T-cell (primary cell): ENCODE data around the gene ALAD. TPM values are rescaled to one million over a fixed set of nuclear protein-coding genes. Genes with fewer than 3 reads are reported as not detected.
"Not testable (repeated sequence)": the region's sequence is repeated elsewhere in the genome, so short reads cannot be mapped to it uniquely, and the experiment has no call there.

Source experiments
- ATAC-seq, 4 experiments: fragments of 200-7000 bp in 3 of 4; fragments of 150-1000 bp in 1 of 4; cut with Tn5 transposase; replicated peaks in 1 of 4; 1 replicate in 3 of 4; 2 replicates in 1 of 4; pipeline ENCODE4 v1.10.0; 2021; ENCODE audit warnings: moderate library complexity in 3 of 4, mild to moderate bottlenecking in 2 of 4, moderate number of reproducible peaks in 1 of 4
- CTCF ChIA-PET, 2 donors: fragments of 300-600 bp; sonication (Branson Sonifier 250); formaldehyde crosslinking; loops; one replicate each; lab custom pipeline; 2022; ENCODE audit warnings: antibody characterized with exemption in 2 of 2; lab: Charles Lee
- POLR2A ChIA-PET, 2 donors: fragments of 300-600 bp; sonication (Branson Sonifier 250); formaldehyde crosslinking; loops; one replicate each; lab custom pipeline; 2022; ENCODE audit warnings: antibody characterized with exemption in 2 of 2; lab: Charles Lee
- DNase-seq, 35 experiments: peaks; one replicate each; pipeline versions ENCODE4 v3.0.0 to v3.0.0-alpha.2; 2013 to 2023
- H3K27ac ChIP-seq: one replicate; pipeline ENCODE4 v1.5.1; 2013; ENCODE audit warnings: low read length
- H3K27me3 ChIP-seq, 2 experiments: replicated peaks in 1 of 2; 1 replicate in 1 of 2; 2 replicates in 1 of 2; pipeline versions ENCODE4 v1.6.1 to v1.7.0; 2013; ENCODE audit warnings: low read length in 1 of 2, mixed read lengths in 1 of 2; ENCODE audit not compliant: control insufficient read depth in 2 of 2, insufficient read depth in 2 of 2; ENCODE audit errors: extremely low read depth in 1 of 2
- H3K36me3 ChIP-seq, 2 donors: 1 replicate in 1 of 2; 2 replicates in 1 of 2; pipeline versions ENCODE4 v1.6.1 to v1.7.0; 2013; ENCODE audit warnings: low read length in 1 of 2; ENCODE audit not compliant: control insufficient read depth in 2 of 2, insufficient read depth in 1 of 2; ENCODE audit errors: extremely low read depth in 1 of 2
- H3K4me1 ChIP-seq, 2 experiments: 1 replicate in 1 of 2; 2 replicates in 1 of 2; pipeline versions ENCODE4 v1.6.1 to v1.7.0; 2013; ENCODE audit warnings: low read length in 2 of 2, mixed read lengths in 1 of 2; ENCODE audit not compliant: insufficient read depth in 2 of 2, control insufficient read depth in 1 of 2; ENCODE audit errors: extremely low read depth in 1 of 2
- H3K4me3 ChIP-seq, 2 donors: 1 replicate in 1 of 2; 2 replicates in 1 of 2; pipeline versions ENCODE4 v1.5.1 to v1.7.0; 2013; ENCODE audit warnings: mild to moderate bottlenecking in 2 of 2, low read length in 1 of 2, moderate library complexity in 1 of 2; ENCODE audit not compliant: control insufficient read depth in 1 of 2; ENCODE audit errors: extremely low read depth in 1 of 2
- H3K9me3 ChIP-seq: 2 replicates; pipeline ENCODE4 v1.7.0; 2013
- H3K27ac Mint-ChIP-seq, 2 donors: one replicate each; pipeline ENCODE4 v1.8.0; 2020 to 2021; ENCODE audit warnings: mild to moderate bottlenecking in 2 of 2, mixed read lengths in 2 of 2
- H3K27me3 Mint-ChIP-seq, 2 donors: one replicate each; pipeline ENCODE4 v1.8.0; 2021 to 2022; ENCODE audit warnings: mixed read lengths in 2 of 2
- H3K36me3 Mint-ChIP-seq: one replicate; pipeline ENCODE4 v1.8.0; 2021; ENCODE audit warnings: mixed read lengths
- H3K4me1 Mint-ChIP-seq, 3 donors: one replicate each; pipeline ENCODE4 v1.8.0; 2020 to 2022; ENCODE audit warnings: mixed read lengths in 3 of 3, mild to moderate bottlenecking in 1 of 3
- H3K4me3 Mint-ChIP-seq, 3 donors: one replicate each; pipeline ENCODE4 v1.8.0; 2020 to 2022; ENCODE audit warnings: mild to moderate bottlenecking in 3 of 3, mixed read lengths in 3 of 3, moderate library complexity in 3 of 3
- H3K9me3 Mint-ChIP-seq, 3 donors: one replicate each; pipeline ENCODE4 v1.8.0; 2020 to 2022; ENCODE audit warnings: mixed read lengths in 3 of 3
- WGBS: methylation state at CpG from one replicate; pipeline ENCODE4 v1.1.5; 2013; ENCODE audit warnings: missing lambda C conversion rate; ENCODE audit not compliant: insufficient coverage; 5-methylcytosine and 5-hydroxymethylcytosine counted together
- total RNA-seq, 35 experiments: library from RNA in 6 of 35; stranded (reverse) in 6 of 35; fragments of 120-200 nt in 1 of 35; gene quantifications; one replicate each; pipeline versions ENCODE4 v1.2.1 to v1.2.4 and lab custom pipeline; 2013 to 2026

The ALAD gene
- total RNA-seq (10 to 100 TPM; 23.4 to 40.8 (median 35.2) TPM), total RNA-seq (lab: John Stamatoyannopoulos, UW) (2.8 to 40.8 (median 21.6) reads per million in 29 experiments)
- total RNA-seq (2013): 21.6 TPM

- Histone ChIP-seq H3K4me1 (peaks cover 7 to 25% of the 10 kb centered on the region in 2 experiments), H3K27me3 (no peaks in the 10 kb centered on the region), H3K36me3 (no peaks in the 10 kb centered on the region), H3K9me3 (no peaks in the 10 kb centered on the region), H3K4me3 (peak within 1 kb of the TSS; percentile 89 to 96), H3K27ac (peak within 1 kb of the TSS; percentile 28)
- Mint-ChIP-seq H3K27ac (peak within 1 kb of the TSS; percentile 66 to 87), H3K4me1 (peaks cover 23 to 36% (median 35%) of the 10 kb centered on the region in 3 donors), H3K36me3 (peaks cover 6% of the 10 kb centered on the region), H3K4me3 (peak within 1 kb of the TSS; percentile 90 to 92 (median 91)), H3K9me3 (no peaks in the 10 kb centered on the region), H3K27me3 (no peaks in the 10 kb centered on the region)
- under 1% methylated on average over 42 of the region's 50 CpGs for WGBS
- POLR2A ChIA-PET: interaction anchor here (0.6 to 1.4 kb wide), 4 partner anchors 8 to 134 kb away, joined by 4 to 9 read pairs (median 6); partner anchors contain the start of genes C9orf43 (in 2 of the 2) and POLE3 (in 2 of the 2)
- CTCF ChIA-PET: interaction anchor here (0.6 to 2.1 kb wide), 17 partner anchors 9 to 1770 kb away, joined by 3 to 31 read pairs (median 5); partner anchors contain the start of genes C9orf43 (in 1 of the 2), CDC26 (in 1 of the 2), DNAJC25 (in 1 of the 2) and FKBP15 (in 1 of the 2)
- DNase-seq: peak; percentile 97 to 100 (median 99)
- peak; percentile 98 to 100 (median 99) for ATAC-seq
Observed at GRCh38 chr9:113401027-113401792, at the start of gene ALAD. Gene ALAD (minus strand): TSS chr9:113401284. CDS start chr9:113393559, 7,725 bp downstream.

- no peaks in the 10 kb centered on the region for H3K9me3 ChIP-seq
- H3K27ac ChIP-seq: no peak overlapping the region
- no peak overlapping the region for H3K4me3 ChIP-seq
- ATAC-seq (no peak), DNase-seq (no peak)
- Mint-ChIP-seq H3K4me1 (peaks cover 0 to 5% (median 2%) of the 10 kb centered on the region in 3 donors), H3K9me3 (no peaks in the 10 kb centered on the region), H3K36me3 (no peaks in the 10 kb centered on the region), H3K27me3 (no peaks in the 10 kb centered on the region), H3K4me3 (no peak overlapping the region), H3K27ac (no peak overlapping the region)
- H3K36me3 ChIP-seq: no peaks in the 10 kb centered on the region
- 83% methylated on average over 1 of the region's 2 CpGs for WGBS
- H3K27me3 ChIP-seq: peaks cover 0 to 3% of the 10 kb centered on the region in 2 experiments
- ChIA-PET POLR2A (interaction anchor here (0.6 kb wide), 2 partner anchors 12 to 56 kb away, joined by 3 read pairs; no protein-coding TSS in a partner anchor), CTCF (no interaction called here)
- H3K4me1 ChIP-seq: no peaks in the 10 kb centered on the region
Observed at GRCh38 chr9:113449376-113449775, 48.3 kb upstream of the ALAD start.

- peaks cover 0 to 3% of the 10 kb centered on the region in 2 experiments for H3K27me3 ChIP-seq
- no peak overlapping the region for H3K4me3 ChIP-seq
- no peaks in the 10 kb centered on the region for H3K36me3 Mint-ChIP-seq
- no peak for ATAC-seq
- POLR2A ChIA-PET: no interaction called here
- H3K4me1 Mint-ChIP-seq: peaks cover 0 to 5% (median 2%) of the 10 kb centered on the region in 3 donors
- DNase-seq: peak in 3 of 35 experiments; percentile 2 to 66 (median 7)
- H3K4me3 Mint-ChIP-seq: no peak overlapping the region
- no peak overlapping the region for H3K27ac ChIP-seq
- H3K9me3 Mint-ChIP-seq: no peaks in the 10 kb centered on the region
- no peaks in the 10 kb centered on the region for H3K4me1 ChIP-seq
- CTCF ChIA-PET: interaction anchor here (0.6 to 3.2 kb wide), 21 partner anchors 13 to 212 kb away, joined by 3 to 29 read pairs (median 6); partner anchors contain the start of genes C9orf43 (in 1 of the 2), CDC26 (in 1 of the 2) and POLE3 (in 1 of the 2)
- no peak overlapping the region for H3K27ac Mint-ChIP-seq
- no peaks in the 10 kb centered on the region for H3K36me3 ChIP-seq
- 95% methylated on average over 2 of the region's 3 CpGs for WGBS
- H3K9me3 ChIP-seq: no peaks in the 10 kb centered on the region
- H3K27me3 Mint-ChIP-seq: no peaks in the 10 kb centered on the region
Observed at GRCh38 chr9:113446323-113446740, 45.2 kb upstream of the ALAD start.

- H3K4me3 ChIP-seq: no peak overlapping the region
- ATAC-seq (no peak), DNase-seq (no peak)
- H3K27ac ChIP-seq: no peak overlapping the region
- no CpG with 5 or more reads among the region's 2 CpGs for WGBS
- H3K27ac Mint-ChIP-seq: no peak overlapping the region
- no peaks in the 10 kb centered on the region for H3K36me3 ChIP-seq
- no peaks in the 10 kb centered on the region for H3K27me3 Mint-ChIP-seq
- H3K4me1 Mint-ChIP-seq: peaks cover 0 to 5% (median 2%) of the 10 kb centered on the region in 3 donors
- no peaks in the 10 kb centered on the region for H3K9me3 ChIP-seq
- no peaks in the 10 kb centered on the region for H3K9me3 Mint-ChIP-seq
- no peak overlapping the region for H3K4me3 Mint-ChIP-seq
- no peaks in the 10 kb centered on the region for H3K4me1 ChIP-seq
- H3K36me3 Mint-ChIP-seq: no peaks in the 10 kb centered on the region
- ChIA-PET CTCF (interaction anchor here (0.8 to 2.5 kb wide), 6 partner anchors 134 to 214 kb away, joined by 3 to 29 read pairs (median 11); no protein-coding TSS in a partner anchor), POLR2A (no interaction called here)
- H3K27me3 ChIP-seq: peaks cover 0 to 3% of the 10 kb centered on the region in 2 experiments
Observed at GRCh38 chr9:113444736-113445135, 43.7 kb upstream of the ALAD start.

- H3K27me3 Mint-ChIP-seq, H3K9me3 ChIP-seq, H3K36me3 Mint-ChIP-seq, POLR2A ChIA-PET, H3K4me1 ChIP-seq, H3K4me3 ChIP-seq, H3K4me1 Mint-ChIP-seq, CTCF ChIA-PET, H3K27ac Mint-ChIP-seq, ATAC-seq, H3K27ac ChIP-seq, H3K36me3 ChIP-seq, H3K27me3 ChIP-seq, H3K4me3 Mint-ChIP-seq, H3K9me3 Mint-ChIP-seq, DNase-seq: not testable (repeated sequence)
- no CpG with 5 or more reads among the region's 1 CpG for WGBS
Observed at GRCh38 chr9:113437716-113438115, 36.6 kb upstream of the ALAD start.

- Mint-ChIP-seq H3K9me3 (no peaks in the 10 kb centered on the region), H3K36me3 (no peaks in the 10 kb centered on the region), H3K4me3 (no peak overlapping the region), H3K27ac (no peak overlapping the region), H3K27me3 (peaks cover 0 to 3% of the 10 kb centered on the region in 2 donors), H3K4me1 (no peaks in the 10 kb centered on the region)
- H3K4me3 ChIP-seq: no peak overlapping the region
- no peaks in the 10 kb centered on the region for H3K4me1 ChIP-seq
- 69% methylated on average over 3 of the region's 4 CpGs for WGBS
- ATAC-seq (no peak), DNase-seq (no peak)
- ChIA-PET CTCF (no interaction called here), POLR2A (interaction anchor here in 1 of 2 donors (0.6 kb wide), 1 partner anchor 33 kb away, joined by 9 read pairs; no protein-coding TSS in a partner anchor)
- no peaks in the 10 kb centered on the region for H3K27me3 ChIP-seq
- H3K9me3 ChIP-seq: no peaks in the 10 kb centered on the region
- no peaks in the 10 kb centered on the region for H3K36me3 ChIP-seq
- H3K27ac ChIP-seq: no peak overlapping the region
Observed at GRCh38 chr9:113436728-113437515, 35.8 kb upstream of the ALAD start.
